AG04449 (cell line): Measurements from ENCODE around the gene PRKCZ.

Source experiments
- CTCF ChIA-PET: fragments of 350-600 bp; formaldehyde crosslinking; extraction: SDS; loops from one replicate; lab custom pipeline; 2021; ENCODE audit warnings: antibody characterized with exemption; lab: Yijun Ruan, JAX
- POLR2A ChIA-PET: fragments of 400-600, 350-600 bp; formaldehyde crosslinking; extraction: SDS; loops from one replicate; lab custom pipeline; 2020; ENCODE audit warnings: antibody characterized with exemption, inconsistent platforms; lab: Yijun Ruan, JAX
- DNase-seq: peaks from one replicate; pipeline ENCODE4 v3.0.0-alpha.2; 2010; ENCODE audit warnings: low read depth, low spot score
- H3K4me3 ChIP-seq: 2 replicates; pipeline ENCODE4 v1.5.1; 2011; ENCODE audit warnings: low read depth, mild to moderate bottlenecking, control low read depth, low read length
- TF ChIP-seq, protein P1 (sequence below): IDR thresholded peaks from one replicate; pipeline ENCODE4 v1.5.1; 2011; ENCODE audit warnings: mild to moderate bottlenecking, moderate library complexity, low read length, control low read depth, inconsistent platforms; ENCODE audit not compliant: insufficient read depth; ENCODE audit errors: missing control alignments

PRKCZ gene

DNA sequence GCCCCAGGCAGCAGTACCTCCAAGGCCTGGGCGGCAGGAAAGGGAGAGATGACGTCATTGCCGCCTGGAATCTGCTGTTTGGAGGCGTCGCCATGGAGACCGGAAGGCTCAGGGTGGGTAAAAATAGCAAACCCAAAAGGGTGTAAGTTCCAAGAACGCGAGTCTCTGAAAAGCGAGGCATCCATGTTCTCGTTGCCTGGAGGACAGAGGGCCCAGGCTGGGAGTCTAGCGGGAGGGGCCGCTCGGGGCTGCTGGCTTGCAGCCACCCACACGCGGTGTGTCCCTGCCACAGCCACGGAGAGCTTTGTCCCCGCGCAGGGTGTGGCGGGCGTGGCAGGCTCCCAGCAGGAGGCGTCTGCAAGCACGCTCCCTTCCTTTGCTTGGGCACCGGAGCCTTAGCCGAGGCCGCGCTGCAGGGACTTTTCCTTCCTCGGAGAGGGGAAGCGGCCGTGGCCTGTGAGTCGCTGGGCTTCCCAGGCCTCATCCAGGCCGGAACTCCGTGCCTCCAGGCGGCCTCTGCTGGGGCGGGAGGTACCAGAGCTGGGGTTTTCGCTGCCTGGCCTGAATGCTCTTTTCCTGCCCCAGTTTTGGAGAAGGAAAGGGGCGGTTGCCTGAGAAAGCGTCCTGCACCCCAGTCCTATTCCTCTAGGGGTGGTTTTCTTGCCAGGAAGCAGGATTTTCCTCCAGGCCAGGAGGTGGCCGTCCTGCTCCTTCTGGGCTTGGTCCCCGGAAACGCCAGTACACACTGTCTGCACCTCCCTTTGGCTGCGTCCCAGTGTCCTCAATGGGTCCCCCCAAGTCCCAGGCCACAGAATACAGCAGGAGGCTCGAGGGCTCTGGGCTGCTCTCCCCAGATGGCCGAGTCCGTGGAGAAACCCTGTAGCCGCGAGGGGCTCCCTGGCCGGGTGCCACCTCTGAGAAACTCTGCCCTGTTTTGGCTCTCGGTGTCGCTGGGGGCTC is 162.6 kb downstream of the PRKCZ start:
- H3K4me3 ChIP-seq = peak overlapping the region; percentile 44
- ChIA-PET CTCF (interaction anchor here (1.7 to 26.3 kb wide), 2 partner anchors 99 to 172 kb away, joined by 4 to 891 read pairs; partner anchors contain the start of genes MORN1 and RER1), POLR2A (interaction anchor here (0.7 to 1.1 kb wide), 4 partner anchors 13 to 53 kb away, joined by 3 to 5 read pairs (median 3); no protein-coding TSS in a partner anchor)
- DNase-seq = peak; percentile 82
- TF ChIP-seq, protein P1, sequence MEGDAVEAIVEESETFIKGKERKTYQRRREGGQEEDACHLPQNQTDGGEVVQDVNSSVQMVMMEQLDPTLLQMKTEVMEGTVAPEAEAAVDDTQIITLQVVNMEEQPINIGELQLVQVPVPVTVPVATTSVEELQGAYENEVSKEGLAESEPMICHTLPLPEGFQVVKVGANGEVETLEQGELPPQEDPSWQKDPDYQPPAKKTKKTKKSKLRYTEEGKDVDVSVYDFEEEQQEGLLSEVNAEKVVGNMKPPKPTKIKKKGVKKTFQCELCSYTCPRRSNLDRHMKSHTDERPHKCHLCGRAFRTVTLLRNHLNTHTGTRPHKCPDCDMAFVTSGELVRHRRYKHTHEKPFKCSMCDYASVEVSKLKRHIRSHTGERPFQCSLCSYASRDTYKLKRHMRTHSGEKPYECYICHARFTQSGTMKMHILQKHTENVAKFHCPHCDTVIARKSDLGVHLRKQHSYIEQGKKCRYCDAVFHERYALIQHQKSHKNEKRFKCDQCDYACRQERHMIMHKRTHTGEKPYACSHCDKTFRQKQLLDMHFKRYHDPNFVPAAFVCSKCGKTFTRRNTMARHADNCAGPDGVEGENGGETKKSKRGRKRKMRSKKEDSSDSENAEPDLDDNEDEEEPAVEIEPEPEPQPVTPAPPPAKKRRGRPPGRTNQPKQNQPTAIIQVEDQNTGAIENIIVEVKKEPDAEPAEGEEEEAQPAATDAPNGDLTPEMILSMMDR = peak; percentile 35

DNA sequence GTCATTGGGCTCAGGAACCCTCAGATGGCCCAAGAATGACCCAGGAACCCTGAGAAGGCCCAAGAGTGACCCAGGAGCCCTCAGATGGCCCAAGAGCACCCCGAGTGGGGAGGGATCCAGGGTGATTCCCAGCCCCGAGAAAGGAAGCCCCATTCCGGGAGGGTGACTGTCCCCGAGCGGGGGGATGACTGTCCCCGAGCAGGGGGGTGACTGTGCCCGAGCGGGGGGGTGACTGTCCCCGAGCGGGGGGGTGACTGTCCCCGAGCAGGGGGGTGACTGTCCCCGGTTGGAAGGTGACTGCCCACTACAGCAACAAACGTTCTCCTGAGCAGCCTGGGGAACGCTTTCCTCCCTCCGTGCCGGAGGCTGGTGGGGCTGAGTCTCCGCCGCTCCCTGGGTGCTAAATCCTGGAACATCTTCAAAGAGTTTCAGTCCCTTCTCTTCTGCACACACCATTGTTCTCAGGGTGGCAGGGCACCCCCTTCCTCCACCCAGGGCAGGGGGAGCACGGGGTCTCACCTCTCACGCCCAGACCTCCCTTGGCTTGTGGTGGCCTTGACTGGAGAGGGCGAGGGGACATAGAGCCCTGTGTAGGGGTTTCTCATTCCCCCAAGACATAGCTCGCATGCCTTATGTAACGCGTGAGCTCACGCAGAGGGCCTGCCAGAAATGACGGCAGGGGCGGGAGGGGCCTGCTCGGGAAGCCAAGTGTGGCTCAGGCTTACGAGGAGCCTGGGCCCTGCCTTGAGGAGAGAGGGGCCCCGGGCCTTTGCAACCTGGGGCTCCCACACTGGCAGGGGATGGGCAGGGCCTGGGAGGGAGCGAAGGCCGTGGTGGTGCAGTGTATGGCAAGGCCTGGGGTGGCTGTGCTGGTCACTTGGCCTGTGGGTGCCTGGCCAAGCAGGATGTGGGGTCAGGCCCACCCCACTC is 163.6 kb downstream of the PRKCZ start:
- TF ChIP-seq, protein P1 = no peak
- DNase-seq = peak; percentile 50
- POLR2A ChIA-PET = interaction anchor here (0.8 to 1.0 kb wide), 4 partner anchors 11 to 15 kb away, joined by 3 to 5 read pairs (median 4); partner anchors contain the start of gene SKI
- CTCF ChIA-PET = interaction anchor here (0.7 to 1.4 kb wide), 3 partner anchors 18 to 176 kb away, joined by 3 to 6 read pairs (median 3); no protein-coding TSS in a partner anchor
- no peak overlapping the region for H3K4me3 ChIP-seq

DNA sequence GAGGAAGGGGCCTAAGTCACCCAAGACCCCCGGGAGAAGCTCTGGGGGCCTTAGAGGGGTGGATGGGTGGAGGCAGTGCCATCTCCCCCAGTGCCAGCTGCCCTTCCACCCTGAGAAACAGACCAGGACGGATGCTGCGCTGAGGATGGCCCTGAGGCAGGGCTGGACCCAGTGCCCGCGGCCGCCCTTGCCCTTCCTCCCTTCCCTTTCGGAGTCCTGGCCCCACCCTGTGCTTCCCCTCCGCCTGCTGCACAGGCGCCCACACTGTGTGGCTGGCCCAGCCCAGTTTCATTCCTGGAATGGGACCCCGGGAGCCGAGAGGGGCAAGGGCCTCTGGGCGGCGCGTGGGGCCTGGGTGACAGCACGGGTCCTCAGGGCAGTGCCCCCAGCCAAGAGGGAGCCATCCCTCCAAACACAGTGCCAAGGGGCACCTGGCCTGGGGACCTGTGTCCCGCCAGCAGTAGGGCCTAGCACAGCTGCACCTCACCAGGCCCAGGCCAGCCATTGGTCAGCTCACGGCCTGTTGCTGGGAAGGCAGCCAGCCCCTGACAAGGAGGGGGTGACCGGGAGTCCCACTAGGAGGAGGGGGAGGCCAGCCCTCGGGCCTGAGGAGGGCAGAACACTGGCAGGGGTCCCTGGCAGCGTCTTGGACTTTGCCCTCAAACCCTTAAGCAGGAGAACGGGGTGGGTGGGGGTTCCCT is 164.5 kb downstream of the PRKCZ start:
- ChIA-PET CTCF (interaction anchor here (0.7 to 1.4 kb wide), 3 partner anchors 17 to 175 kb away, joined by 3 to 6 read pairs (median 3); no protein-coding TSS in a partner anchor), POLR2A (interaction anchor here (0.8 to 1.0 kb wide), 4 partner anchors 10 to 15 kb away, joined by 3 to 5 read pairs (median 4); partner anchors contain the start of gene SKI)
- TF ChIP-seq, protein P1 = no peak
- DNase-seq = no peak
- H3K4me3 ChIP-seq = no peak overlapping the region

DNA sequence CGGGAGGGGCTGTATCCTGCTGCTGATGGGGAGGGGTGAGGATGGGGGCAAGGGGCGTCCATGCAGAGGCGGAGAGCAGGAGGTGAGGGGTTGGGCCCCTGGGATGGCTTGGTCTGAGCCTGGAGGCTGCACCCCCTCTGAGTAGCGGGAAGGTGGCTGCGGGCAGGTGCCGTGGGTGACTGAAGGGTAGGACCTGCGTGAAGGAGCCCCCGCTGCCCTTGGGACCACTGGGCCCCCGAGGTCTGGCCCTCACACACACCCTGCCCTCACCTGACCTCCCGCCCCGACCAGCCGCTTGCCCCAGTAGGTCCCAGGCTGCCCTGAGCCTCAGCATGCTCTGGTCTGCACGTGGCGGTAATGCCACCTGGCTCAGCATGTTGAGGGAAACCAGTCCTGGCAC is 165.1 kb downstream of the PRKCZ start:
- TF ChIP-seq, protein P1 = no peak
- DNase-seq = no peak
- no peak overlapping the region for H3K4me3 ChIP-seq
- POLR2A ChIA-PET = no interaction called here
- CTCF ChIA-PET = no interaction called here

DNA sequence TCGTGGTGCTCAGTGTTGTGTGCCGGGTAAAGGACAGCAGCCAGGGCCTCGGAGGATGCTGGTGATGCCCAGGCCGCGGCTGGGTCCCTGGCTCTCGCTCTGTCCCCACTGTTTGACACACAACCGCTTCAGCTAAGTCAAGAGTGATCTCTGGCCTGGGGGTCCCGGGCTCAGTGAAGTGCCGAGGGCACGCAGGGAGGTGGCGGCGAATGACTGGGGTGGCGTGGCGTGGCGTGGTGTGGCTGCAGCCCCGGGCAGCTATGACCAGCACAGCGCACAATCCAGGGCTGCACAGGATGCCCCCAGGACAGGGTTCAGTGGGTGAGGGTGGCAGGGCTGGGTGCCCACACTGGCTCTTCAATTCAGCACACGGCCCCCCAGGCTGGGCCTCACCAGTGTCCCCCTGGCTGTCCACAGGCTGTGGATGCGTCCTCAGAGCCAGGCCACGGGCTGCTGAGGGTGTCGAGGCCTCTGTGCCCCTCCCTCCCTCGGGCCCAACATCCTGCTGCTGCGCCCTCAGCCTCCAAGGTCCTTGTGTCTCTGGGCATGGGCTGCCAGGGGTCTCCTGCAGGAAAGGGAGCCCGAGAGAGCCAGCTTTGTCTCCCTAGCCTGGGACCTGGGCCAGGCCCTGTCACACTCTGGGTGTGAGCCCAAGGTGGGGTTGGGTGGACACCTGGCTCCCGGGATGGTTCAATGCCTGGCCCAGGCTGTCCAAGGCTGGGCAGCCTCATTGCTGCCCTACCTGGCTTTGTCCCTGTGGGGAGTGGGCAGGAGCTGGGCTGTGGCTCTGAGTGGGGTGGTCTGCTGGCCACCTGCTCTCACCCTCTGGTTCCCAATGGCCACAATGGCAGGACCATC is 165.9 kb downstream of the PRKCZ start:
- TF ChIP-seq, protein P1 = no peak
- no peak overlapping the region for H3K4me3 ChIP-seq
- ChIA-PET CTCF (no interaction called here), POLR2A (no interaction called here)
- DNase-seq = no peak
